Osteocyte (in vitro differentiated cells): ENCODE measurements around the gene ETV3L. TPM values are rescaled to one million over a fixed set of nuclear protein-coding genes. Genes with fewer than 3 reads are reported as not detected.

Experiments used
- DNase-seq: peaks from one replicate; pipeline ENCODE4 v3.0.0; 2021; ENCODE audit warnings: mixed read lengths; ENCODE audit not compliant: unreplicated experiment; ENCODE audit errors: extremely low spot score
- H3K27ac Mint-ChIP-seq: one replicate; pipeline ENCODE4 v1.8.0; 2021; ENCODE audit warnings: mild to moderate bottlenecking, mixed read lengths; ENCODE audit not compliant: unreplicated experiment
- H3K27me3 Mint-ChIP-seq: one replicate; pipeline ENCODE4 v1.8.0; 2021; ENCODE audit warnings: mixed read lengths; ENCODE audit not compliant: unreplicated experiment
- H3K36me3 Mint-ChIP-seq: one replicate; pipeline ENCODE4 v1.8.0; 2021; ENCODE audit warnings: mixed read lengths; ENCODE audit not compliant: unreplicated experiment
- H3K4me1 Mint-ChIP-seq: one replicate; pipeline ENCODE4 v1.8.0; 2021; ENCODE audit warnings: mixed read lengths; ENCODE audit not compliant: unreplicated experiment
- H3K4me3 Mint-ChIP-seq: one replicate; pipeline ENCODE4 v1.8.0; 2021; ENCODE audit warnings: mild to moderate bottlenecking, moderate library complexity, mixed read lengths; ENCODE audit not compliant: unreplicated experiment
- H3K9me3 Mint-ChIP-seq: one replicate; pipeline ENCODE4 v1.8.0; 2021; ENCODE audit warnings: mixed read lengths; ENCODE audit not compliant: unreplicated experiment
- CTCF ChIP-seq: fragments of 200-600 bp; sonication (generic); IDR thresholded peaks from 2 replicates; pipeline ENCODE4 v1.5.0; 2021; ENCODE audit warnings: antibody characterized with exemption, mild to moderate bottlenecking, moderate library complexity
- total RNA-seq: library from RNA; stranded (reverse); gene quantifications from 2 replicates; pipeline ENCODE4 v1.2.1, GENCODE V29; 2021

Gene ETV3L
- total RNA-seq, 1 donor from 2014 or later = not detected

GRCh38 chr1:157114183-157115121, 14.8 kb upstream of the ETV3L start:
- H3K27ac Mint-ChIP-seq = no peak overlapping the region
- TF ChIP-seq CTCF = no peak
- peaks cover 12% of the 10 kb centered on the region for H3K27me3 Mint-ChIP-seq
- H3K36me3 Mint-ChIP-seq = no peaks in the 10 kb centered on the region
- no peaks in the 10 kb centered on the region for H3K9me3 Mint-ChIP-seq
- no peak for DNase-seq
- H3K4me3 Mint-ChIP-seq = no peak overlapping the region
- H3K4me1 Mint-ChIP-seq = no peaks in the 10 kb centered on the region

DNA sequence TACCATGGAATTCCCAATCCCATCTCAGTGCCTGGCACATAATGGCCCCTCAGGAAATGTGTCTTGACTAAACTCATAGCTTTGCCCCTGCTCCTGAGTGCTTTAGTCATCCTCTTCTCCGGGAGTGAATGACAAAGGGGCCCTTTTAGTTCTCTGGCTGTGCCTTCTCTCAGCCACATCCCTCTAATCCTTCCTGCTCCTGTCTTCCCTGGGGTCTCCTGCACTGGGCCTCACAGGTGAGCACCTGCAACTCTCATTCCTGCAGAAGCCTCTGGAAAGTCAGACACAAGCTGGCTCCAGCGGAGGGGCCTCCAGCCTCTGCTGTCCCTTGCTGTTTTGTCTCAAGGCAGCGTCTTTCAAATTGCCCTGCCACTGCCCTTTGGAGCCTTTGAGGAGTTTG, 14.0 kb upstream of the ETV3L start:
- Mint-ChIP-seq H3K27me3 (peaks cover 12% of the 10 kb centered on the region), H3K4me3 (no peak overlapping the region), H3K4me1 (no peaks in the 10 kb centered on the region), H3K36me3 (no peaks in the 10 kb centered on the region), H3K27ac (no peak overlapping the region), H3K9me3 (no peaks in the 10 kb centered on the region)
- no peak for TF ChIP-seq CTCF
- no peak for DNase-seq

- TF ChIP-seq CTCF = no peak
- Mint-ChIP-seq H3K4me1 (no peaks in the 10 kb centered on the region), H3K4me3 (no peak overlapping the region), H3K9me3 (no peaks in the 10 kb centered on the region), H3K36me3 (no peaks in the 10 kb centered on the region), H3K27ac (no peak overlapping the region), H3K27me3 (peaks cover 12% of the 10 kb centered on the region)
- no peak for DNase-seq
Measured at GRCh38 chr1:157113106-157113505, 13.5 kb upstream of the ETV3L start.

DNA sequence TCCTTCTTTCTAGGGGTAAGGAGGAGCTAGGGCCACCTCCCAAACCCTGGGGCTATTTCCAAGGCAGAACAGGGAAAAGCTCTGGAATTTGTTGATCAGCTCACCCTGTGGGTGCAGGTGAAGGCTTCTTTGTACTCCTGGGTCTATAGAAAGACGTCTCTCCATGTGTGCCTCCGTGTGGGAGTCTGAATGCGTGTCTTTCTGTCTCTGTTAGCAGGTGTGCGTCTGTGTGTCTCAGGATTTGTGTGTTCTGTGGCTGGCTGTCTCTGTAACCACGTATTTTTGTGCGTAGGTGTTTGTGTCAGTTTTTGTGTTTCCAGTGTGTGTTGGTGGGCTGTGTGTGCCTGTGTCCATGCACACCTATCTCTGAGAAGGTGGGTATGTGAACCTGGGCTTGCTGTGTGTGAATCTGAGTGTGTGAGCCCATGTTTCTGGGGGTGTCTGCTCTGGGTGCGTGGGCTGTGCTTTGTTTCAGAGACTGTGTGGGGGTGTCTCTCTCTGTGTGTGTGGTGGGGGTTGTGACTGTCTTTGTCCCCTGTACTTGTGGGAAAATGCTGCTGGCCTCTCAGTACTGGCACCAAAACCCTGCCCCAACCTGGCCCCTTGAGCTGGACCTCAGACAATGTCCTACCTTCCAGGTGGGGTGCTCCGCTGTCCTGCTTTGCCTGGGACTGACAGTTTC, 12.7 kb upstream of the ETV3L start:
- H3K27me3 Mint-ChIP-seq = peaks cover 12% of the 10 kb centered on the region
- no peak for DNase-seq
- H3K9me3 Mint-ChIP-seq = no peaks in the 10 kb centered on the region
- no peaks in the 10 kb centered on the region for H3K36me3 Mint-ChIP-seq
- no peak overlapping the region for H3K4me3 Mint-ChIP-seq
- TF ChIP-seq CTCF = no peak
- H3K27ac Mint-ChIP-seq = no peak overlapping the region
- H3K4me1 Mint-ChIP-seq = no peaks in the 10 kb centered on the region
